Testis (tissue), 3 donors: ENCODE data around the gene WNK4. TPM values are rescaled to one million over a fixed set of nuclear protein-coding genes. Genes with fewer than 3 reads are reported as not detected.
A peak's percentile ranks its signal among the peaks of the same experiment; 100 is the strongest.

Experiments
- DNase-seq: peaks from one replicate; pipeline ENCODE4 v3.0.0-alpha.2; 2019
- H3K27ac ChIP-seq, 2 donors: fragments of 200-600 bp; sonication (generic); one replicate each; pipeline ENCODE4 v1.5.1; 2019
- H3K27me3 ChIP-seq: fragments of 200-600 bp; sonication (generic); one replicate; pipeline ENCODE4 v1.5.1; 2019
- H3K36me3 ChIP-seq: fragments of 200-600 bp; sonication (generic); one replicate; pipeline ENCODE4 v1.5.1; 2017; ENCODE audit warnings: low read depth; ENCODE audit errors: missing control alignments
- H3K4me1 ChIP-seq: fragments of 200-600 bp; sonication (generic); one replicate; pipeline ENCODE4 v1.5.1; 2019
- H3K4me3 ChIP-seq, 2 donors: fragments of 200-600 bp; sonication (generic); one replicate each; pipeline ENCODE4 v1.5.1; 2017 to 2019
- H3K9me3 ChIP-seq: fragments of 200-600 bp; sonication (generic); one replicate; pipeline ENCODE4 v1.5.1; 2017
- POLR2A ChIP-seq: fragments of 450-650 bp; IDR thresholded peaks from one replicate; pipeline ENCODE4 v1.6.1; 2017; ENCODE audit warnings: antibody characterized with exemption, mild to moderate bottlenecking, moderate library complexity
- WGBS, 2 donors: methylation state at CpG; one replicate each; pipeline ENCODE4 v1.1.5; 2018; 5-methylcytosine and 5-hydroxymethylcytosine counted together
- intact Hi-C: fragments of 100-400 bp; cut with DNase I; formaldehyde crosslinking; loops from one replicate; pipeline ENCODE4 v1.15.1; 2023; ENCODE audit warnings: low total_unique reads
- polyA plus RNA-seq: library from polyadenylated mRNA; stranded (reverse); fragments of 350-450 nt; fragmentation: Illumina TruSeq; extraction: RNeasy Lipid Tissue Mini Kit (QIAGEN cat#74804); gene quantifications from one replicate; pipeline ENCODE4 v1.2.3, GENCODE V29; 2014; ENCODE audit warnings: low read depth, low replicate concordance; ENCODE audit not compliant: insufficient read depth
- total RNA-seq, 2 donors: library from RNA; depleted of rRNA; stranded (reverse); fragments of >200 nt; gene quantifications; one replicate each; pipeline ENCODE4 v1.2.3, GENCODE V29; 2016
- TF ChIP-seq, protein P1 (sequence below), 3 experiments: fragments of 450-650 bp in 2 of 3; fragments of 200-600 bp in 1 of 3; sonication (generic) in 1 of 3; IDR thresholded peaks; one replicate each; pipeline ENCODE4 v1.5.1; 2016 to 2019; ENCODE audit warnings: antibody characterized with exemption in 3 of 3, mild to moderate bottlenecking in 2 of 3, moderate library complexity in 1 of 3

The WNK4 gene
- total and polyA plus RNA-seq, 3 donors from 2014 or later: 1.4 to 2.8 (median 2.3) TPM

GRCh38 chr17:42751628-42752027, 28.8 kb upstream of the WNK4 start:
- TF ChIP-seq, protein P1, sequence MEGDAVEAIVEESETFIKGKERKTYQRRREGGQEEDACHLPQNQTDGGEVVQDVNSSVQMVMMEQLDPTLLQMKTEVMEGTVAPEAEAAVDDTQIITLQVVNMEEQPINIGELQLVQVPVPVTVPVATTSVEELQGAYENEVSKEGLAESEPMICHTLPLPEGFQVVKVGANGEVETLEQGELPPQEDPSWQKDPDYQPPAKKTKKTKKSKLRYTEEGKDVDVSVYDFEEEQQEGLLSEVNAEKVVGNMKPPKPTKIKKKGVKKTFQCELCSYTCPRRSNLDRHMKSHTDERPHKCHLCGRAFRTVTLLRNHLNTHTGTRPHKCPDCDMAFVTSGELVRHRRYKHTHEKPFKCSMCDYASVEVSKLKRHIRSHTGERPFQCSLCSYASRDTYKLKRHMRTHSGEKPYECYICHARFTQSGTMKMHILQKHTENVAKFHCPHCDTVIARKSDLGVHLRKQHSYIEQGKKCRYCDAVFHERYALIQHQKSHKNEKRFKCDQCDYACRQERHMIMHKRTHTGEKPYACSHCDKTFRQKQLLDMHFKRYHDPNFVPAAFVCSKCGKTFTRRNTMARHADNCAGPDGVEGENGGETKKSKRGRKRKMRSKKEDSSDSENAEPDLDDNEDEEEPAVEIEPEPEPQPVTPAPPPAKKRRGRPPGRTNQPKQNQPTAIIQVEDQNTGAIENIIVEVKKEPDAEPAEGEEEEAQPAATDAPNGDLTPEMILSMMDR (IDR thresholded peaks at IDR 0.05): no peak
- no peak for TF ChIP-seq POLR2A
- H3K36me3 ChIP-seq: no peaks in the 10 kb centered on the region
- no peaks in the 10 kb centered on the region for H3K27me3 ChIP-seq
- H3K9me3 ChIP-seq: no peaks in the 10 kb centered on the region
- WGBS, 2 donors: 84 to 88% methylated on average over 7 of the region's 7 CpGs
- intact Hi-C loops: no loop called here
- no peak overlapping the region for H3K4me3 ChIP-seq
- H3K27ac ChIP-seq: no peak overlapping the region
- no peak for DNase-seq
- H3K4me1 ChIP-seq: peaks cover 16% of the 10 kb centered on the region

- H3K27ac ChIP-seq: no peak overlapping the region
- intact Hi-C loops: no loop called here
- no peak for DNase-seq
- peaks cover 4% of the 10 kb centered on the region for H3K4me1 ChIP-seq
- no peaks in the 10 kb centered on the region for H3K9me3 ChIP-seq
- H3K27me3 ChIP-seq: no peaks in the 10 kb centered on the region
- TF ChIP-seq POLR2A: no peak
- TF ChIP-seq, protein P1 (IDR thresholded peaks at IDR 0.05): no peak
- H3K36me3 ChIP-seq: no peaks in the 10 kb centered on the region
- WGBS, 2 donors: 84 to 98% methylated on average over 3 of the region's 3 CpGs
- H3K4me3 ChIP-seq: no peak overlapping the region
Observed at GRCh38 chr17:42754782-42755181, 25.6 kb upstream of the WNK4 start.

GRCh38 chr17:42759982-42760651, 20.3 kb upstream of the WNK4 start:
- TF ChIP-seq, protein P1 (IDR thresholded peaks at IDR 0.05): no peak
- TF ChIP-seq POLR2A: no peak
- no peak for DNase-seq
- 32 to 50% methylated on average over 11 of the region's 11 CpGs for WGBS, 2 donors
- Histone ChIP-seq H3K27ac (peak overlapping the region in 1 of 2 donors; percentile 69), H3K4me1 (peaks cover 7% of the 10 kb centered on the region), H3K4me3 (peak overlapping the region; percentile 56 to 61), H3K27me3 (no peaks in the 10 kb centered on the region), H3K36me3 (no peaks in the 10 kb centered on the region), H3K9me3 (no peaks in the 10 kb centered on the region)
- intact Hi-C loops: loop anchor here (5.0 kb wide), 1 partner anchor 38 kb away; no protein-coding TSS in a partner anchor

DNA sequence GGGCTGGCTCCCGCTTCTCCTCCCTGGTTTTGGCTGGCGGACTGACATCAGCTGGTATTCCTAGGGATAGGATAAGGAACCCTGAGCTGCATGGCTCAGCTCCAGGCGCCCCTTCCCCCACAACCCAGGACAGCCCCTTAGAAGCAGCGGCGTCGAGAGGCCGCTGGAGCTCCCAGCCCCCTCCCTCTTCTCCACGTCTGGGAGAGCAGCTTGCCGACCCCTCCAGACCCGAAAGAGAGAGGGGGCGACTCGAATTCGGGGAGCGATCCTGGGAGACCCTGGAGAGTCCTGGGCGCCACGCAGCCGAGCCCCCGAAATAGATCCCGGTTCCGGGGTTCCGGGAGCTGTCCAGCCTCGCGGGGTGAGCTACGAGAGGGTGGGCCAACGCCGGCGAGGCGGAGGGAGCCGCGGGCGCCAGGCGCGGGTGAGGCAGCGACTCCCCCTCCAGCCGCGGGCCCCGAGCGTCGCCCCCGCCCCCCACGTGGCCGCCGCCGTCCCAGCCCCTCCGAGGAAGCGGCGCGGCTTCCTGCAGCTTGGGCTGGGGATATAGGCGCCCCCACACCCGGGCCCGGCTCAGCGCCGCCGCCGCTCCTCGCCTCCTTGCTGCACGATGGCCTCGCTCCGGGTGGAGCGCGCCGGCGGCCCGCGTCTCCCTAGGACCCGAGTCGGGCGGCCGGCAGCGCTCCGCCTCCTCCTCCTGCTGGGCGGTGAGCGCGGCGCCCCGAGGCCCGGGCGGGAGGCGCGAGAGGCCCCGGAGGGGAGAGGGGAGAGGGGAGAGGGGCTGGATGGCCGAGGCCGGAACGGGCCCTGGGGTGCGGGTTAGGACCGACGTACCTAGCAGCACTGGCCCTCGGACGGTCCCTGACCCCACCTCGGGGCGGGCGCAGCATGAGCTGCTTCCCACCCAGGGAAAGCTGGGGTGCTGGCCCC, 19.5 kb upstream of the WNK4 start, which contains the start of gene RAMP2:
Gene RAMP2, plus strand, starts transcription at position 576 of the 930 bp plus-strand sequence. Its CDS starts 35 bp downstream, at position 611.
- Histone ChIP-seq H3K4me3 (peak within 1 kb of the TSS; percentile 56 to 61), H3K27ac (peak within 1 kb of the TSS; percentile 68 to 69), H3K4me1 (peaks cover 7% of the 10 kb centered on the region), H3K36me3 (no peaks in the 10 kb centered on the region), H3K9me3 (no peaks in the 10 kb centered on the region), H3K27me3 (no peaks in the 10 kb centered on the region)
- intact Hi-C loops: loop anchor here (5.0 kb wide), 1 partner anchor 39 kb away; no protein-coding TSS in a partner anchor
- no peak for TF ChIP-seq POLR2A
- TF ChIP-seq, protein P1 (IDR thresholded peaks at IDR 0.05): no peak
- no peak for DNase-seq
- 3 to 11% methylated on average over 9 to 49 of the region's 92 CpGs for WGBS, 2 donors
